ENCODE results near the gene SLC8A1. TPM values are rescaled to one million over a fixed set of nuclear protein-coding genes. Genes with fewer than 3 reads are reported as not detected.

Gene SLC8A1
- total RNA-seq, 2 donors from 2014 or later: 0.66 to 7.8 TPM

GRCh38 chr2:40209761-40210160, 242.1 kb downstream of the SLC8A1 start:
- no peak overlapping the region for H3K4me3 ChIP-seq
- H3K4me1 ChIP-seq: no peaks in the 10 kb centered on the region
- H3K36me3 ChIP-seq (replicated peaks in 1 of 2; ENCODE audit: insufficient read depth in 1 of 2, low read depth in 2 of 2): no peaks in the 10 kb centered on the region
- DNase-seq (no peak), ATAC-seq (no peak)
- TF ChIP-seq CTCF (IDR thresholded peaks at IDR 0.05) (no peak), POLR2A (IDR thresholded peaks at IDR 0.05) (no peak)
- H3K9me3 ChIP-seq: no peaks in the 10 kb centered on the region
- intact Hi-C loops (cut with DNase I): no loop called here
- H3K27me3 ChIP-seq: no peaks in the 10 kb centered on the region
- no peak overlapping the region for H3K27ac ChIP-seq

- H3K4me3 ChIP-seq: no peak overlapping the region
- intact Hi-C loops (cut with DNase I): no loop called here
- WGBS, 2 donors: 63 to 69% methylated on average over 1 of the region's 1 CpG
- ATAC-seq: no peak
- TF ChIP-seq POLR2A (IDR thresholded peaks at IDR 0.05) (no peak), CTCF (IDR thresholded peaks at IDR 0.05) (no peak)
- DNase-seq: no peak
- H3K27me3 ChIP-seq: no peaks in the 10 kb centered on the region
- no peaks in the 10 kb centered on the region for H3K36me3 ChIP-seq (replicated peaks in 1 of 2; ENCODE audit: insufficient read depth in 1 of 2, low read depth in 2 of 2)
- H3K4me1 ChIP-seq: no peaks in the 10 kb centered on the region
- no peak overlapping the region for H3K27ac ChIP-seq
- no peaks in the 10 kb centered on the region for H3K9me3 ChIP-seq
Observed at GRCh38 chr2:40208463-40208862, 243.4 kb downstream of the SLC8A1 start.

- H3K27ac ChIP-seq: no peak overlapping the region
- no peaks in the 10 kb centered on the region for H3K9me3 ChIP-seq
- intact Hi-C loops (cut with DNase I): no loop called here
- H3K4me1 ChIP-seq: no peaks in the 10 kb centered on the region
- WGBS, 2 donors: 83 to 92% methylated on average over 4 of the region's 4 CpGs
- no peaks in the 10 kb centered on the region for H3K27me3 ChIP-seq
- no peak overlapping the region for H3K4me3 ChIP-seq
- no peak for DNase-seq
- no peaks in the 10 kb centered on the region for H3K36me3 ChIP-seq (replicated peaks in 1 of 2; ENCODE audit: insufficient read depth in 1 of 2, low read depth in 2 of 2)
- ATAC-seq: no peak
- TF ChIP-seq POLR2A (IDR thresholded peaks at IDR 0.05) (no peak), CTCF (IDR thresholded peaks at IDR 0.05) (no peak)
Observed at GRCh38 chr2:40204268-40204667, 247.6 kb downstream of the SLC8A1 start.

GRCh38 chr2:40202798-40203400, 249.0 kb downstream of the SLC8A1 start:
- intact Hi-C loops (cut with DNase I): no loop called here
- Histone ChIP-seq H3K4me1 (no peaks in the 10 kb centered on the region), H3K4me3 (no peak overlapping the region), H3K27me3 (no peaks in the 10 kb centered on the region), H3K9me3 (no peaks in the 10 kb centered on the region), H3K27ac (no peak overlapping the region), H3K36me3 (replicated peaks in 1 of 2; ENCODE audit: insufficient read depth in 1 of 2, low read depth in 2 of 2) (no peaks in the 10 kb centered on the region)
- whole genome bisulfite sequencing, 2 donors: 42 to 47% methylated on average over 1 of the region's 1 CpG
- ATAC-seq (no peak), DNase-seq (no peak)
- TF ChIP-seq POLR2A (IDR thresholded peaks at IDR 0.05): no peak
- no peak for TF ChIP-seq CTCF (IDR thresholded peaks at IDR 0.05)

GRCh38 chr2:40201425-40201824, 250.5 kb downstream of the SLC8A1 start:
- ATAC-seq (no peak), DNase-seq (no peak)
- no peaks in the 10 kb centered on the region for H3K27me3 ChIP-seq
- TF ChIP-seq POLR2A (IDR thresholded peaks at IDR 0.05) (no peak), CTCF (IDR thresholded peaks at IDR 0.05) (no peak)
- H3K4me1 ChIP-seq: no peaks in the 10 kb centered on the region
- no peak overlapping the region for H3K27ac ChIP-seq
- intact Hi-C loops (cut with DNase I): no loop called here
- no peaks in the 10 kb centered on the region for H3K9me3 ChIP-seq
- no peak overlapping the region for H3K4me3 ChIP-seq
- H3K36me3 ChIP-seq (replicated peaks in 1 of 2; ENCODE audit: insufficient read depth in 1 of 2, low read depth in 2 of 2): no peaks in the 10 kb centered on the region
